ENCODE measurements around the gene CPNE8.

DNA sequence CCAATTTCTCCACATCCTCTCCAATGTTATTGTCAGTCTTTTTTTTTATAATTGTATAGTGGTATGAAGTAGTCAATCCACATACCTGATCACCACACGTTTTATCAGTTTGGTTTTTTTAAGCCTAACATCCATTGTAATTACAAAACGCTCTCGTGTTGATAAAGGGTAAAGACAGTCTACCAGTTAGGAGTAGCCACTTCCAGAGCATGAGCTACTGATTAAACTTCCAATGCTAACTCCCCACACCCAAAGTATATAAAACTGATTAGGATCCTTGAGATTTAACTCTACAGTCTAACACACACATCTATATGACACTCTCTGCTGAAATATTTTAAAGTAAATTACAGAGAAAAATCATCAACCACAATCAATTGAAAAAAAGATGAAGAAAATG is 20.7 kb downstream of the CPNE8 start:
- TF ChIP-seq, protein P1, sequence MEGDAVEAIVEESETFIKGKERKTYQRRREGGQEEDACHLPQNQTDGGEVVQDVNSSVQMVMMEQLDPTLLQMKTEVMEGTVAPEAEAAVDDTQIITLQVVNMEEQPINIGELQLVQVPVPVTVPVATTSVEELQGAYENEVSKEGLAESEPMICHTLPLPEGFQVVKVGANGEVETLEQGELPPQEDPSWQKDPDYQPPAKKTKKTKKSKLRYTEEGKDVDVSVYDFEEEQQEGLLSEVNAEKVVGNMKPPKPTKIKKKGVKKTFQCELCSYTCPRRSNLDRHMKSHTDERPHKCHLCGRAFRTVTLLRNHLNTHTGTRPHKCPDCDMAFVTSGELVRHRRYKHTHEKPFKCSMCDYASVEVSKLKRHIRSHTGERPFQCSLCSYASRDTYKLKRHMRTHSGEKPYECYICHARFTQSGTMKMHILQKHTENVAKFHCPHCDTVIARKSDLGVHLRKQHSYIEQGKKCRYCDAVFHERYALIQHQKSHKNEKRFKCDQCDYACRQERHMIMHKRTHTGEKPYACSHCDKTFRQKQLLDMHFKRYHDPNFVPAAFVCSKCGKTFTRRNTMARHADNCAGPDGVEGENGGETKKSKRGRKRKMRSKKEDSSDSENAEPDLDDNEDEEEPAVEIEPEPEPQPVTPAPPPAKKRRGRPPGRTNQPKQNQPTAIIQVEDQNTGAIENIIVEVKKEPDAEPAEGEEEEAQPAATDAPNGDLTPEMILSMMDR (IDR thresholded peaks at IDR 0.05) = no peak
- no peak for TF ChIP-seq POLR2A (IDR thresholded peaks at IDR 0.05)

All from testis (tissue), 2 donors.